Keratinocyte (primary cell): Measurements from ENCODE around the gene OVAAL.

ENCODE experiments used
- CTCF ChIP-seq, 3 experiments: IDR thresholded peaks in 1 of 3; conservative IDR thresholded peaks in 1 of 3; optimal IDR thresholded peaks in 1 of 3; 2 replicates in 2 of 3; 3 replicates in 1 of 3; pipeline versions ENCODE3 to v1.5.1; 2011; ENCODE audit warnings: low read length in 3 of 3, mild to moderate bottlenecking in 3 of 3, moderate library complexity in 2 of 3, control low read depth in 1 of 3, inconsistent platforms in 1 of 3; ENCODE audit not compliant: insufficient read depth in 2 of 3; ENCODE audit errors: extremely low read depth in 1 of 3
- EZH2 ChIP-seq: IDR thresholded peaks from one replicate; pipeline ENCODE4 v1.6.1; 2012; ENCODE audit warnings: inconsistent platforms, mild to moderate bottlenecking, low read length, moderate library complexity

- TF ChIP-seq CTCF (optimal IDR thresholded peaks at IDR 0.05 in 1 of 3, IDR thresholded peaks at IDR 0.05 in 1 of 3, conservative IDR thresholded peaks at IDR 0.05 in 1 of 3; ENCODE audit: extremely low read depth in 1 of 3, insufficient read depth in 2 of 3, low read length in 3 of 3) (no peak), EZH2 (no peak)
These were observed 4.5 kb downstream of the OVAAL start for GRCh38 chr1:180563026-180563827.
